Adrenal gland (tissue), 5 donors: ENCODE results near the gene WWOX.

Experiments used
- POLR2A ChIP-seq, 2 donors: fragments of 450-650 bp; IDR thresholded peaks; one replicate each; pipeline ENCODE4 v1.6.1; 2017; ENCODE audit warnings: antibody characterized with exemption in 2 of 2, mild to moderate bottlenecking in 2 of 2, moderate library complexity in 1 of 2
- TF ChIP-seq, protein P1 (sequence below), 6 experiments: fragments of 450-650 bp in 4 of 6; fragments of 200-600 bp in 2 of 6; sonication (generic) in 1 of 6; IDR thresholded peaks; 1 replicate in 5 of 6; 2 replicates in 1 of 6; pipeline versions ENCODE4 v1.5.1 to v1.8.0; 2016 to 2021; ENCODE audit warnings: antibody characterized with exemption in 6 of 6, mild to moderate bottlenecking in 2 of 6, moderate library complexity in 1 of 6
- donor health status: DM: no; HTN: no; CAD: no.

DNA sequence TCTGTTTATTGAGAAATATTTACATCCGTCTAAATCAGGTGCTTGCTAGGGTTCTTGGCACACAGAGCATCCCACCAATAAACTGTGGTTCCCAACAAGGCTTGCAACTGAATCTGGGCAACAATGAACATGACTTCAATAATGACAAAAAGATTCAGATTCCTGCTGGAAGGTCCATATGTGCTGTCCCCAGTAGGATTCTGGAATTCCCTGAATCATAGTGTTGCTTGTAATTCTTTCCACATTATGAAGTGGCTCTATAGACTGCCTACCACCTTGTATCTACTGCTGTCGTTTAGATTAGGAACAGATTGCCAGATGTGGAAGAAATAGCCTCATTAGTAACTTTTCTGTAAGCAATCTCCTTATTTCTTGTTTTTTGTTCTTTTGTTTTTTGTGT lies 265.9 kb downstream of the WWOX start:
- TF ChIP-seq, protein P1, sequence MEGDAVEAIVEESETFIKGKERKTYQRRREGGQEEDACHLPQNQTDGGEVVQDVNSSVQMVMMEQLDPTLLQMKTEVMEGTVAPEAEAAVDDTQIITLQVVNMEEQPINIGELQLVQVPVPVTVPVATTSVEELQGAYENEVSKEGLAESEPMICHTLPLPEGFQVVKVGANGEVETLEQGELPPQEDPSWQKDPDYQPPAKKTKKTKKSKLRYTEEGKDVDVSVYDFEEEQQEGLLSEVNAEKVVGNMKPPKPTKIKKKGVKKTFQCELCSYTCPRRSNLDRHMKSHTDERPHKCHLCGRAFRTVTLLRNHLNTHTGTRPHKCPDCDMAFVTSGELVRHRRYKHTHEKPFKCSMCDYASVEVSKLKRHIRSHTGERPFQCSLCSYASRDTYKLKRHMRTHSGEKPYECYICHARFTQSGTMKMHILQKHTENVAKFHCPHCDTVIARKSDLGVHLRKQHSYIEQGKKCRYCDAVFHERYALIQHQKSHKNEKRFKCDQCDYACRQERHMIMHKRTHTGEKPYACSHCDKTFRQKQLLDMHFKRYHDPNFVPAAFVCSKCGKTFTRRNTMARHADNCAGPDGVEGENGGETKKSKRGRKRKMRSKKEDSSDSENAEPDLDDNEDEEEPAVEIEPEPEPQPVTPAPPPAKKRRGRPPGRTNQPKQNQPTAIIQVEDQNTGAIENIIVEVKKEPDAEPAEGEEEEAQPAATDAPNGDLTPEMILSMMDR (IDR thresholded peaks at IDR 0.05), result no peak
- TF ChIP-seq POLR2A (IDR thresholded peaks at IDR 0.05), result no peak
